Epithelial cell of proximal tubule (primary cell): Measurements from ENCODE around the gene CEP20. TPM values are rescaled to one million over a fixed set of nuclear protein-coding genes. Genes with fewer than 3 reads are reported as not detected.

ENCODE experiments used
- DNase-seq: peaks from one replicate; pipeline ENCODE4 v3.0.0-alpha.2; 2011; ENCODE audit warnings: low read depth
- H3K4me3 ChIP-seq: 2 replicates; pipeline ENCODE4 v1.5.1; 2011; ENCODE audit warnings: low read depth, mild to moderate bottlenecking, low read length
- total RNA-seq: library from RNA; depleted of rRNA; stranded (reverse); fragments of >200 nt; gene quantifications from 2 replicates; pipeline ENCODE4 v1.2.3, GENCODE V29; 2015
- TF ChIP-seq, protein P1 (sequence below): conservative IDR thresholded peaks from 2 replicates; pipeline ENCODE4 v1.5.1; 2012; ENCODE audit warnings: low read depth, mild to moderate bottlenecking, low read length

Gene CEP20
- total RNA-seq, 1 donor from 2014 or later = 39.1 TPM

DNA sequence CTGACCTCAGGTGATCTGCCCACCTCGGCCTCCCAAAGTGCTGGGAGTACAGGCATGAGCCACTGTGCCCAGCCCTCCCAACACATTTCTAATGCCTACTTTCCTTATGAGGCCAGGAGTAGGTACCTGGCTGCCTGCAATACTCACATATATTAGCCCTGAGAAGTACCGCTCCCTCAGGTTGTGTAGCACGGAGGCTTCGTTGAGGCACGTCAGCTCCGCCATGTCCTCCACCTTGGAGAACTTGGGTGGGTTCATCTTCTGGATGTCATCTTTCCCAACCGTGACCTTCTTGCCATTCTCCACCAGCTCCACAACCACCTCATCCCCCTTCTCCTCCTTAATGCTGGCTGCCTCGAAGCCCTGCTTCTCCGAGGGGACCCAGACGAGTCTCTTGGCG is 50.6 kb downstream of the CEP20 start:
- TF ChIP-seq, protein P1, sequence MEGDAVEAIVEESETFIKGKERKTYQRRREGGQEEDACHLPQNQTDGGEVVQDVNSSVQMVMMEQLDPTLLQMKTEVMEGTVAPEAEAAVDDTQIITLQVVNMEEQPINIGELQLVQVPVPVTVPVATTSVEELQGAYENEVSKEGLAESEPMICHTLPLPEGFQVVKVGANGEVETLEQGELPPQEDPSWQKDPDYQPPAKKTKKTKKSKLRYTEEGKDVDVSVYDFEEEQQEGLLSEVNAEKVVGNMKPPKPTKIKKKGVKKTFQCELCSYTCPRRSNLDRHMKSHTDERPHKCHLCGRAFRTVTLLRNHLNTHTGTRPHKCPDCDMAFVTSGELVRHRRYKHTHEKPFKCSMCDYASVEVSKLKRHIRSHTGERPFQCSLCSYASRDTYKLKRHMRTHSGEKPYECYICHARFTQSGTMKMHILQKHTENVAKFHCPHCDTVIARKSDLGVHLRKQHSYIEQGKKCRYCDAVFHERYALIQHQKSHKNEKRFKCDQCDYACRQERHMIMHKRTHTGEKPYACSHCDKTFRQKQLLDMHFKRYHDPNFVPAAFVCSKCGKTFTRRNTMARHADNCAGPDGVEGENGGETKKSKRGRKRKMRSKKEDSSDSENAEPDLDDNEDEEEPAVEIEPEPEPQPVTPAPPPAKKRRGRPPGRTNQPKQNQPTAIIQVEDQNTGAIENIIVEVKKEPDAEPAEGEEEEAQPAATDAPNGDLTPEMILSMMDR = no peak
- DNase-seq = no peak
- no peak overlapping the region for H3K4me3 ChIP-seq

DNA sequence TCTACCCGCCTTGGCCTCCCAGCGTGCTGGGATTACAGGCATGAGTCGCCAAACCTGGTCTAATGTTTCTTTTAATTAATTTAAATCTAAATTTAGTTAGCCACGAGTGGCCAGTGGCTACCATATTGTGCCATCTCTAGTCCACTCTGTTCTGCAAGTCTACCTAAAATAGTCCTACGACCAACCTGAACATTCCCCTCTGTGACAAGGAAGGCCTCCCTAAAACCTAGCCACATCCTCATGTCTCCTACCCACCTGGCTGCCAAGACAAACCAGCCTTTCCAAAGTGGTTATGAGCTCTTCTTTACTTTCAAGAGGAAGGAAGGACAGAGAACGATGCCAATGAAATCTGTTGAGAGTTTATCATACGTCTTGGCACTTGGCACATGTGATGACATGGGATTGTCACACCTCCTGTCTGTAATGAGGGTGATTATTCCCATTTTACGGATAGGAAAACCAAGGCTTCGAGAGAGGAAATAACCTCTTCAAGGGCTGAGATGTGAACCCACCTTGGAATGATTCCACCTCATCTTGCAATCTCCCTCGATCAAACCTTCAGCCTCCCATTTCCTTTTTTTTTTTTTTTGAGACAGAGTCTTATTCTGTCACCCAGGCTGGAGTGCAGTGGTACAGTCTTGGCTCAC is 51.3 kb downstream of the CEP20 start:
- TF ChIP-seq, protein P1 = no peak
- no peak for DNase-seq
- H3K4me3 ChIP-seq = no peak overlapping the region

DNA sequence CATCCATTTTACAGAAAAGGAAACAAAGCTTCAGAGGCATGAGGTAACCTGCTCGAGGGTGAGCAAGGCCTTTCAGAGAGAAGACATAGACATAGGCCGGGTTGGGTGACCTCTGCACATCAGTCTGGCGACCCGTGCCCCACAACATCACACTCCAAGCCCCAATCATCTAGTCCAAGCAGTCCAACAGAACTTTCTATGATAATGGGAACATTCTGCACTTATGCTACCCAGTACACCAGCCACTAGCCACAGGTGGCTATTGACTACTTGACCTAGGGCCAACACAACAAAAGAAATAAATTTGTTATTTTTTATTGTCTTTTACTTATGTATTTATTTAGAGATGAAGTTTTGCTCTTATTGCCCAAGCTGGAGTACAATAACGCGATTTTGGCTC is 52.3 kb downstream of the CEP20 start:
- DNase-seq = no peak
- H3K4me3 ChIP-seq = no peak overlapping the region
- TF ChIP-seq, protein P1 = no peak

DNA sequence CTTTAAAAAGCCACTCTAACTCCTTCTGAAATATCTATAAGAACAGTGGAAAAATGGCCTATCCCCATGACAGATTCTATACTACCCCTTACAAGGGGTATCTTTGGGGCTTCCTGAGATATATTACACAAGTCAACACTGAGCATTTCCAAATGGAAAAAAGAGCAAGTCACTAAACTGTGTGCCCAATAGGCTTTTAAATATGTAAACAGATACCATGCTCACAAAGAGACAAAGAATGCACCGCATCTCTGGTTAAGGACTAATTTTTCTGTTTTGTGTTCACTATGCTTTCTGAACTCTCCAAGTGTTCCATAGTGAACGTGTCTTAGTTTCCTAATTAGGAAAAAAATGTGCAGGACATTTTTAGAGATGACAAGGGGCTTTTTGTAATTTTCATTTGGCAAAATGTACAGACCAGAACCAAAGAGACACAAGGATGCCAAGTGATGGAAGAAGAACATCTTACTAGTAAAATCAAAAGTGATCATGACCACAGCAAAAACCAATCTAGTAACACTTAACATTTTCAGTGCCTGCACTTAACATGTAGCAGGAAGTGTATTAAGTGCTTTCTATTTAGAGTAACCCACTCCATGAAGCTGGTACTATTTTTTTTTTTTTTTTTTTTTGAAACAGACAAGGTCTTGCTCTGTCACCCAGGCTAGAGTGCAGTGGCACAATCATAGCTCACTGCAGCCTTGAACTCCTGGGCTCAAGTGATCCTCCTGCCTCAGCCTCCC is 53.1 kb downstream of the CEP20 start:
- no peak overlapping the region for H3K4me3 ChIP-seq
- TF ChIP-seq, protein P1 = no peak
- DNase-seq = no peak

DNA sequence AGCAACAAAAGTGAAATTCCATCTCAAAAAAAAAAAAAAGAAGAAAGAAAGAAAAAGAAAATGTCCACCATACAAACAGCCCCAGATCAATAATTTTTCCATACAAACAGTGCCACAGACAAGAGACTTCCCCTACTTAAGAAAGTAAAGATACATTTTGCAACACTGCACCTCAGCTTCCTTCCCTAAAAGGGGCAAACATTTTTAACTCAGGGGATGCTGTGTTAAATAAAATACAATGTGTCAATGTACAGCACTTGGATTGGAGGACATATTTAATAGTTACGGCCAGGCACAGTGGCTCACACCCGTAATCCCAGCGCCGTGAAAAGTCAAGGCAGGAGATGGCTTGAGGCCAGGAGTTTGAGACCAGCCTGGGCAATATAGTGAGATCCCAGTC is 53.9 kb downstream of the CEP20 start:
- TF ChIP-seq, protein P1 = no peak
- no peak for DNase-seq
- H3K4me3 ChIP-seq = no peak overlapping the region

DNA sequence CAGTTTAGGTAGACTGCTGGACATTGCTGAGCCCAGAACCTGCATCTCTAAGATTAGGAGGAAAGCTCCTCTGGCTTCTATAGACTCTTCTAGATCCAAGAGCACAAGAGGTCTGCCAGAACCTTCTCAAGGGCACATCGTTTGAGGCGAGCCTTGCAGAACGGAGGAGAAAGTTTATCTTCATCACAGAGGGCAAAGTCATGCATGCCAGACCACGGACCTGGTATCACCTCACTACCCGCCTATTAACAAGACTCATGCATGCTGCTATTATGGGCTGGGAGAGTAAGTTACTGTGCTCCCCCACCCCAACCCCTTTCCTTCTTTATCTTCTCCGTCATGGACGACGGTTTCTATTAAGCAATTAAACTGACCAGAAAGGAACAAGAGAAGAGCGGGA is 54.9 kb downstream of the CEP20 start:
- TF ChIP-seq, protein P1 = no peak
- H3K4me3 ChIP-seq = no peak overlapping the region
- DNase-seq = no peak

DNA sequence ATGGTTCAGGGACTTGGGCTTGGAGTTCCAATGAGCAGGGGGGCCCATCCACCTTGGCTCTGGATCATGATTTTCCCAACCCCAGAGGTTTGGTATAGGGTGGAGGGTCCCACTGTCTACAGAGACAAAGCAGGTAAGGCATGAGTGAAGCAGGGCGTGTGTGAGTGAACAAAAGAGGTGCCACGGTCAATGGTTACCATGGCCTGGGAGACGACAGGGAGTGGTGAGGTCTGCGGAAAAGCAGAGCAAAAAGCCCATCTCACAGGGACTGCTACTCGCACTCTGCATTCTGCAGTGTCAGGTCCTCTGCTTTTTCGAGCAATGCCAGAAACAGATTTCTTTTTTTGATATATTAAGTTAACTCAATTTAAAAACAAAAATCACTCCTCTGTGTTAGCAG is 56.2 kb downstream of the CEP20 start:
- TF ChIP-seq, protein P1 = no peak
- no peak for DNase-seq
- no peak overlapping the region for H3K4me3 ChIP-seq
